GM04503 (cell line): ENCODE results near the gene NMRAL1.

ENCODE experiments used
- DNase-seq: peaks from one replicate; pipeline ENCODE4 v3.0.0-alpha.2; 2012; ENCODE audit warnings: low read depth

NMRAL1 gene

GRCh38 chr16:4505356-4506147 lies 31.1 kb upstream of the NMRAL1 start:
- no peak for DNase-seq

GRCh38 chr16:4501071-4501478 lies 26.6 kb upstream of the NMRAL1 start:
- DNase-seq: no peak

GRCh38 chr16:4500272-4500671 lies 25.8 kb upstream of the NMRAL1 start:
- peak; percentile 71 for DNase-seq

GRCh38 chr16:4499196-4499555 lies 24.8 kb upstream of the NMRAL1 start:
- DNase-seq: no peak

GRCh38 chr16:4498546-4499195 lies 24.2 kb upstream of the NMRAL1 start:
- DNase-seq: no peak

GRCh38 chr16:4496305-4496704 lies 21.9 kb upstream of the NMRAL1 start:
- peak; percentile 47 for DNase-seq

GRCh38 chr16:4495766-4496165 lies 21.3 kb upstream of the NMRAL1 start:
- no peak for DNase-seq

GRCh38 chr16:4494746-4495490 lies 20.5 kb upstream of the NMRAL1 start:
- peak; percentile 34 for DNase-seq

GRCh38 chr16:4491898-4492297 lies 17.5 kb upstream of the NMRAL1 start:
- DNase-seq: no peak

- DNase-seq: peak; percentile 49
These were observed 14.6 kb upstream of the NMRAL1 start for GRCh38 chr16:4489030-4489429.

- DNase-seq: no peak
These were observed 14.1 kb upstream of the NMRAL1 start for GRCh38 chr16:4488499-4488967.

- no peak for DNase-seq
These were observed 13.6 kb upstream of the NMRAL1 start for GRCh38 chr16:4487955-4488498.

GRCh38 chr16:4486126-4486893 lies 11.9 kb upstream of the NMRAL1 start:
- no peak for DNase-seq

GRCh38 chr16:4481963-4482362 lies 7.5 kb upstream of the NMRAL1 start:
- DNase-seq: no peak

- DNase-seq: no peak
These were observed 7.1 kb upstream of the NMRAL1 start for GRCh38 chr16:4481526-4481925.

GRCh38 chr16:4477966-4478365 lies 3.5 kb upstream of the NMRAL1 start:
- DNase-seq: no peak

- DNase-seq: no peak
These were observed 1.7 kb upstream of the NMRAL1 start, which contains the start of gene HMOX2 for GRCh38 chr16:4475880-4476788. Gene HMOX2 (plus strand): TSS chr16:4476398. CDS start chr16:4505525, 29,127 bp downstream.

- no peak for DNase-seq
These were observed 1.5 kb downstream of the NMRAL1 start for GRCh38 chr16:4472880-4473279.

GRCh38 chr16:4471869-4472268 lies 2.6 kb downstream of the NMRAL1 start:
- no peak for DNase-seq

GRCh38 chr16:4468972-4469371 lies 5.5 kb downstream of the NMRAL1 start:
- DNase-seq: no peak

- DNase-seq: no peak
These were observed 6.5 kb downstream of the NMRAL1 start for GRCh38 chr16:4467916-4468315.
